Lung (tissue), 12 donors: ENCODE data around the gene ELF2. TPM values are rescaled to one million over a fixed set of nuclear protein-coding genes. Genes with fewer than 3 reads are reported as not detected.
"Not testable (repeated sequence)": the region's sequence is repeated elsewhere in the genome, so short reads cannot be mapped to it uniquely, and the experiment has no call there.

Experiments used
- ATAC-seq: fragments of 200-7000 bp; cut with Tn5 transposase; one replicate; pipeline ENCODE4 v1.9.1; 2020; ENCODE audit warnings: moderate number of reproducible peaks; ENCODE audit not compliant: insufficient read depth, low FRiP score
- DNase-seq, 3 donors: peaks; one replicate each; pipeline ENCODE4 v3.0.0-alpha.2; 2013 to 2017
- H3K27ac ChIP-seq, 2 donors: one replicate each; pipeline ENCODE4 v1.5.1; 2013; ENCODE audit warnings: mild to moderate bottlenecking in 2 of 2, moderate library complexity in 2 of 2, control low read depth in 1 of 2, inconsistent platforms in 1 of 2, low read depth in 1 of 2, low read length in 1 of 2
- H3K27me3 ChIP-seq, 3 donors: one replicate each; pipeline ENCODE4 v1.5.1; 2013; ENCODE audit warnings: low read length in 2 of 3; ENCODE audit not compliant: control insufficient read depth in 3 of 3, insufficient read depth in 3 of 3
- H3K36me3 ChIP-seq, 4 donors: one replicate each; pipeline ENCODE4 v1.5.1; 2013; ENCODE audit warnings: low read length in 4 of 4, mild to moderate bottlenecking in 1 of 4, moderate library complexity in 1 of 4; ENCODE audit not compliant: control insufficient read depth in 4 of 4, insufficient read depth in 4 of 4
- H3K4me1 ChIP-seq, 5 donors: one replicate each; pipeline ENCODE4 v1.5.1; 2013; ENCODE audit warnings: low read length in 5 of 5, mild to moderate bottlenecking in 2 of 5, moderate library complexity in 1 of 5; ENCODE audit not compliant: control insufficient read depth in 5 of 5, insufficient read depth in 5 of 5
- H3K4me3 ChIP-seq: one replicate; pipeline ENCODE4 v1.5.1; 2013; ENCODE audit warnings: mild to moderate bottlenecking, control low read depth, moderate library complexity
- H3K9ac ChIP-seq, 2 donors: one replicate each; pipeline ENCODE4 v1.5.1; 2013; ENCODE audit warnings: low read length in 2 of 2, control low read depth in 1 of 2; ENCODE audit not compliant: insufficient read depth in 1 of 2
- H3K9me3 ChIP-seq, 4 donors: one replicate each; pipeline ENCODE4 v1.5.1; 2013; ENCODE audit warnings: low read length in 3 of 4, mild to moderate bottlenecking in 1 of 4, moderate library complexity in 1 of 4; ENCODE audit not compliant: control insufficient read depth in 4 of 4, insufficient read depth in 3 of 4
- CTCF ChIP-seq: IDR thresholded peaks from 2 replicates; pipeline ENCODE4 v1.5.1; 2012; ENCODE audit warnings: mild to moderate bottlenecking; ENCODE audit errors: control extremely low read depth, extremely low read depth
- WGBS, 2 donors: extraction: QIAGEN DNeasy Blood & Tissue Kit; methylation state at CpG; one replicate each; pipeline ENCODE4 v1.1.7; 2013; 5-methylcytosine and 5-hydroxymethylcytosine counted together
- polyA plus RNA-seq, 2 donors: library from polyadenylated mRNA; stranded (reverse); fragments of 200-250 nt; gene quantifications; one replicate each; pipeline ENCODE4 v1.2.1, GENCODE V29; 2013
- total RNA-seq, 2 donors: library from RNA; depleted of rRNA in 1 of 2; stranded (reverse); fragments of >200 nt in 1 of 2; gene quantifications; one replicate each; pipeline ENCODE4 v1.2.1, GENCODE V29; 2014 to 2021
- donor health status: control.
- donor health status: control.
- donor health status: Bipolar disorder and iron deficiency.
- donor health status: healthy.
- donor health status: DM: yes; HTN: yes; CAD: no.

The ELF2 gene
- total and polyA plus RNA-seq, 4 donors: 11.6 to 101 (median 28.7) TPM

- WGBS, 2 donors: 69 to 85% methylated on average over 4 of the region's 4 CpGs
- Histone ChIP-seq H3K9me3 (no peaks in the 10 kb centered on the region), H3K4me3 (no peak overlapping the region)
Observed at GRCh38 chr4:139200506-139200905, 23.5 kb upstream of the ELF2 start.

GRCh38 chr4:139200102-139200501, 23.1 kb upstream of the ELF2 start:
- no peaks in the 10 kb centered on the region for H3K4me1 ChIP-seq
- no peak overlapping the region for H3K27ac ChIP-seq
- no peaks in the 10 kb centered on the region for H3K36me3 ChIP-seq
- TF ChIP-seq CTCF: no peak
- ATAC-seq (no peak), DNase-seq (no peak)
- no peaks in the 10 kb centered on the region for H3K9me3 ChIP-seq
- H3K4me3 ChIP-seq: no peak overlapping the region
- no peaks in the 10 kb centered on the region for H3K27me3 ChIP-seq
- no peak overlapping the region for H3K9ac ChIP-seq
- 82 to 84% methylated on average over 4 of the region's 4 CpGs for WGBS, 2 donors

More at GRCh38 chr4:139200506-139200905, 23.5 kb upstream of the ELF2 start:
- no peak overlapping the region for H3K9ac ChIP-seq
- no peaks in the 10 kb centered on the region for H3K36me3 ChIP-seq
- DNase-seq (no peak), ATAC-seq (no peak)
- no peaks in the 10 kb centered on the region for H3K27me3 ChIP-seq
- H3K27ac ChIP-seq: no peak overlapping the region
- TF ChIP-seq CTCF: no peak
- H3K4me1 ChIP-seq: no peaks in the 10 kb centered on the region

- not testable (repeated sequence) for H3K9ac ChIP-seq, DNase-seq, H3K36me3 ChIP-seq, H3K9me3 ChIP-seq, ATAC-seq, H3K4me1 ChIP-seq, H3K27ac ChIP-seq, H3K27me3 ChIP-seq, H3K4me3 ChIP-seq
- 90 to 92% methylated on average over 4 of the region's 4 CpGs for WGBS, 2 donors
Observed at GRCh38 chr4:139197214-139197613, 20.2 kb upstream of the ELF2 start.

- WGBS, 2 donors: 56 to 85% methylated on average over 3 of the region's 3 CpGs
- ATAC-seq: no peak
Observed at GRCh38 chr4:139196462-139196861, 19.4 kb upstream of the ELF2 start.

More at GRCh38 chr4:139196462-139196861, 19.4 kb upstream of the ELF2 start:
- no peaks in the 10 kb centered on the region for H3K27me3 ChIP-seq
- H3K36me3 ChIP-seq: no peaks in the 10 kb centered on the region
- no peaks in the 10 kb centered on the region for H3K4me1 ChIP-seq
- H3K9me3 ChIP-seq: no peaks in the 10 kb centered on the region
- no peak overlapping the region for H3K27ac ChIP-seq
- no peak overlapping the region for H3K4me3 ChIP-seq
- TF ChIP-seq CTCF: no peak
- DNase-seq: no peak
- no peak overlapping the region for H3K9ac ChIP-seq
